ENCODE data around the gene TBC1D14.

TBC1D14 gene, protein sequence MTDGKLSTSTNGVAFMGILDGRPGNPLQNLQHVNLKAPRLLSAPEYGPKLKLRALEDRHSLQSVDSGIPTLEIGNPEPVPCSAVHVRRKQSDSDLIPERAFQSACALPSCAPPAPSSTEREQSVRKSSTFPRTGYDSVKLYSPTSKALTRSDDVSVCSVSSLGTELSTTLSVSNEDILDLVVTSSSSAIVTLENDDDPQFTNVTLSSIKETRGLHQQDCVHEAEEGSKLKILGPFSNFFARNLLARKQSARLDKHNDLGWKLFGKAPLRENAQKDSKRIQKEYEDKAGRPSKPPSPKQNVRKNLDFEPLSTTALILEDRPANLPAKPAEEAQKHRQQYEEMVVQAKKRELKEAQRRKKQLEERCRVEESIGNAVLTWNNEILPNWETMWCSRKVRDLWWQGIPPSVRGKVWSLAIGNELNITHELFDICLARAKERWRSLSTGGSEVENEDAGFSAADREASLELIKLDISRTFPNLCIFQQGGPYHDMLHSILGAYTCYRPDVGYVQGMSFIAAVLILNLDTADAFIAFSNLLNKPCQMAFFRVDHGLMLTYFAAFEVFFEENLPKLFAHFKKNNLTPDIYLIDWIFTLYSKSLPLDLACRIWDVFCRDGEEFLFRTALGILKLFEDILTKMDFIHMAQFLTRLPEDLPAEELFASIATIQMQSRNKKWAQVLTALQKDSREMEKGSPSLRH

DNA sequence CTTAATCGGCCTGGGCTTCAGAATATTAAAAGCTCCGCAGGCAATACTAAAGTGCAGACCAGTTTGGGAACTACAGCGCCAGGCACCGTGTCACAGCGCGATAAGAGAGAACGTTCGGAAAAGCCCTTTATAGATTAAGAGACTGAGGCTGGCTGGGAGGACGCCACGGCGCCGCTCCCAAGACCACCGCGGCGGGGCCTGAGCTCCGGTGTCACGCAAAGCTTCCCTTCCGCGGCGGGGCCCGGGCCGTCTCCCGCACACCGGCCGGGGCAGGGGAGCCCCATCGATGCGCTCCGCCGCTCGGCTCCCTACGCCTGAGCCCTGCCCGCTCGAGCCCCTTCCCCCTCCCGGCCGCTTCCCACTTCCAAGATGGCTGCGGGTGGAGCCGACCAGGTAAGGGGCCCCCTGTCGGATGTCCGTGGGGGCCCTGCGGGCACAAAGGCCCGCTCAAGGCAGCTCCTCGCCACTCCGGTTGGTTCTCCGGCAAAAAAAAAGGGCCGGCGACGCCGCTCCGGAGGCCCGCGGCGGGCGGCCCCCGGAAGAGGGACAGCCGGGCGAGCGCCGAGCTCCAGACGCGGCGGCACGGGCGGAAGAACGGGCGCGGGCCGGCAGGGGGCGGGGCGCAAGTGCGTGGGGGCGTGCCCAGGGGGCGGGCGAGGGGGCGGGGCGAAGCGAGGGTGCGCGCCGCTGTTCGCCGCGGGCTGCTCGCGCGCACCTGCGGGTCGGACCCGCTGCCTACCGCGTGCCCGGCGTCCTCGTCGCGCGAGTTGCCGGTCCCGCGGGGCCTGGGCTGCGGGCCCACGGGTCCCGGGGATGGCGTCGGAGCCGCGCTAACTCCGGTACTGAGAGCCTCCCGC, at the start of gene TBC1D14:
Gene TBC1D14 (plus strand): TSS at position 714 of the 857 bp plus-strand sequence. CDS start 13,564 bp downstream, outside the sequence.
- peaks cover 23% of the 10 kb centered on the region for H3K4me1 ChIP-seq (ENCODE audit: insufficient read depth, low read length, poor library complexity, severe bottlenecking)
- H3K9me2 ChIP-seq (replicated peaks; ENCODE audit: low read depth, low read length): no peaks in the 10 kb centered on the region
- H3K27me3 ChIP-seq (ENCODE audit: insufficient read depth, low read length, poor library complexity, severe bottlenecking): no peaks in the 10 kb centered on the region
- peak within 1 kb of the TSS; percentile 97 for H3K4me2 ChIP-seq (ENCODE audit: low read depth, low read length, poor library complexity, severe bottlenecking)
- peaks cover 21% of the 10 kb centered on the region; the same call in 1 of the 2 replicates for H3K79me2 ChIP-seq (ENCODE audit: insufficient read depth, low read length)
- no peaks in the 10 kb centered on the region for H3K9me3 ChIP-seq (ENCODE audit: insufficient read depth, low read depth, low read length)
- H2AFZ ChIP-seq (ENCODE audit: low read length): peak within 1 kb of the TSS; percentile 93
- H4K20me1 ChIP-seq (ENCODE audit: insufficient read depth, low read length, poor library complexity, severe bottlenecking): peaks cover 13% of the 10 kb centered on the region
- H3K9ac ChIP-seq (ENCODE audit: low read depth, low read length, poor library complexity, severe bottlenecking): peak within 1 kb of the TSS; percentile 79
- H3K4me3 ChIP-seq (ENCODE audit: low read length, poor library complexity, severe bottlenecking): peak within 1 kb of the TSS; percentile 76
- no peaks in the 10 kb centered on the region for H3F3A ChIP-seq (ENCODE audit: low read depth)
- H3K36me3 ChIP-seq (ENCODE audit: insufficient read depth, low read length): no peaks in the 10 kb centered on the region
- TF ChIP-seq, protein P1, sequence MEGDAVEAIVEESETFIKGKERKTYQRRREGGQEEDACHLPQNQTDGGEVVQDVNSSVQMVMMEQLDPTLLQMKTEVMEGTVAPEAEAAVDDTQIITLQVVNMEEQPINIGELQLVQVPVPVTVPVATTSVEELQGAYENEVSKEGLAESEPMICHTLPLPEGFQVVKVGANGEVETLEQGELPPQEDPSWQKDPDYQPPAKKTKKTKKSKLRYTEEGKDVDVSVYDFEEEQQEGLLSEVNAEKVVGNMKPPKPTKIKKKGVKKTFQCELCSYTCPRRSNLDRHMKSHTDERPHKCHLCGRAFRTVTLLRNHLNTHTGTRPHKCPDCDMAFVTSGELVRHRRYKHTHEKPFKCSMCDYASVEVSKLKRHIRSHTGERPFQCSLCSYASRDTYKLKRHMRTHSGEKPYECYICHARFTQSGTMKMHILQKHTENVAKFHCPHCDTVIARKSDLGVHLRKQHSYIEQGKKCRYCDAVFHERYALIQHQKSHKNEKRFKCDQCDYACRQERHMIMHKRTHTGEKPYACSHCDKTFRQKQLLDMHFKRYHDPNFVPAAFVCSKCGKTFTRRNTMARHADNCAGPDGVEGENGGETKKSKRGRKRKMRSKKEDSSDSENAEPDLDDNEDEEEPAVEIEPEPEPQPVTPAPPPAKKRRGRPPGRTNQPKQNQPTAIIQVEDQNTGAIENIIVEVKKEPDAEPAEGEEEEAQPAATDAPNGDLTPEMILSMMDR (conservative IDR thresholded peaks at IDR 0.05; ENCODE audit: low read length): no peak
- TF ChIP-seq EZH2phosphoT487 (IDR thresholded peaks at IDR 0.05; ENCODE audit: borderline replicate concordance): no peak

GRCh38 chr4:6868386-6868785, 41.2 kb upstream of the TBC1D14 start:
- Histone ChIP-seq H3K27me3 (ENCODE audit: insufficient read depth, low read length, poor library complexity, severe bottlenecking) (no peaks in the 10 kb centered on the region), H2AFZ (ENCODE audit: low read length) (no peak overlapping the region), H3K9me3 (ENCODE audit: insufficient read depth, low read depth, low read length) (no peaks in the 10 kb centered on the region), H3K79me2 (ENCODE audit: insufficient read depth, low read length) (no peaks in the 10 kb centered on the region), H3K9ac (ENCODE audit: low read depth, low read length, poor library complexity, severe bottlenecking) (no peak overlapping the region), H3K9me2 (replicated peaks; ENCODE audit: low read depth, low read length) (no peaks in the 10 kb centered on the region), H3K4me3 (ENCODE audit: low read length, poor library complexity, severe bottlenecking) (no peak overlapping the region), H4K20me1 (ENCODE audit: insufficient read depth, low read length, poor library complexity, severe bottlenecking) (no peaks in the 10 kb centered on the region), H3K4me1 (ENCODE audit: insufficient read depth, low read length, poor library complexity, severe bottlenecking) (no peaks in the 10 kb centered on the region), H3K36me3 (ENCODE audit: insufficient read depth, low read length) (peaks cover 49% of the 10 kb centered on the region; the same call in 1 of the 2 replicates), H3K4me2 (ENCODE audit: low read depth, low read length, poor library complexity, severe bottlenecking) (no peak overlapping the region), H3F3A (ENCODE audit: low read depth) (no peaks in the 10 kb centered on the region)
- TF ChIP-seq EZH2phosphoT487 (IDR thresholded peaks at IDR 0.05; ENCODE audit: borderline replicate concordance): no peak
- TF ChIP-seq, protein P1 (conservative IDR thresholded peaks at IDR 0.05; ENCODE audit: low read length): no peak

DNA sequence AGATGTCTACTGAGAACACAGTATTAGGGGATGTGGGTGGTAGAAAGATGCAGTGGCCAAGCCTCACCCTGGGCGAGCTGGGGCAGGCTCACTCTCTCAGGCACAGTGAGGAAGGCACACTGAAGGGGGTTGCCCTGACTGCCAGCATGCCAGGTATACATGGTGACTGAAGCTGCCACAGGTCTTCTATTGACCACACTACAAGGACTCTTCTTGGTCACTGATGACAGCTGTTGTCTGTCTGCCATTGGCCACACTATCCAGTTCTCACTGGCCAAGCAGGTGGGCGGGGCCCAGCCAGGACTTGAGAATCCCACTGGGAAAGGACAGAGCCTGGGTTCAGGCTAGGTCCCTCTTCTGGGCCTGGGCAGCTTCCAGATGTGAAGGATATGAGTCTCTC, 39.7 kb upstream of the TBC1D14 start:
- H3K36me3 ChIP-seq (ENCODE audit: insufficient read depth, low read length): peaks cover 46% of the 10 kb centered on the region; the same call in 1 of the 2 replicates
- no peak overlapping the region for H2AFZ ChIP-seq (ENCODE audit: low read length)
- H4K20me1 ChIP-seq (ENCODE audit: insufficient read depth, low read length, poor library complexity, severe bottlenecking): no peaks in the 10 kb centered on the region
- no peaks in the 10 kb centered on the region for H3K27me3 ChIP-seq (ENCODE audit: insufficient read depth, low read length, poor library complexity, severe bottlenecking)
- H3K9me3 ChIP-seq (ENCODE audit: insufficient read depth, low read depth, low read length): no peaks in the 10 kb centered on the region
- H3K4me2 ChIP-seq (ENCODE audit: low read depth, low read length, poor library complexity, severe bottlenecking): no peak overlapping the region
- H3K4me1 ChIP-seq (ENCODE audit: insufficient read depth, low read length, poor library complexity, severe bottlenecking): no peaks in the 10 kb centered on the region
- no peak overlapping the region for H3K4me3 ChIP-seq (ENCODE audit: low read length, poor library complexity, severe bottlenecking)
- TF ChIP-seq, protein P1 (conservative IDR thresholded peaks at IDR 0.05; ENCODE audit: low read length): no peak
- TF ChIP-seq EZH2phosphoT487 (IDR thresholded peaks at IDR 0.05; ENCODE audit: borderline replicate concordance): no peak
- no peaks in the 10 kb centered on the region for H3K79me2 ChIP-seq (ENCODE audit: insufficient read depth, low read length)
- H3K9me2 ChIP-seq (replicated peaks; ENCODE audit: low read depth, low read length): no peaks in the 10 kb centered on the region
- H3F3A ChIP-seq (ENCODE audit: low read depth): no peaks in the 10 kb centered on the region
- no peak overlapping the region for H3K9ac ChIP-seq (ENCODE audit: low read depth, low read length, poor library complexity, severe bottlenecking)

All from Loucy (cell line).